GM23248 (cell line): ENCODE measurements around the gene CCDC187. TPM values are rescaled to one million over a fixed set of nuclear protein-coding genes. Genes with fewer than 3 reads are reported as not detected.

Experiments used
- DNase-seq: peaks from one replicate; pipeline ENCODE4 v3.0.0-alpha.2; 2015
- H2AFZ ChIP-seq: fragments of 200-600 bp; sonication (generic); 2 replicates; pipeline ENCODE4 v1.6.1; 2016; ENCODE audit warnings: antibody characterized with exemption
- H3F3A ChIP-seq: fragments of 200-600 bp; sonication (generic); 2 replicates; pipeline ENCODE4 v1.6.1; 2016; ENCODE audit warnings: mild to moderate bottlenecking, antibody characterized with exemption, mixed run types; ENCODE audit not compliant: insufficient read depth
- H3K27ac ChIP-seq: fragments of 200-600 bp; sonication (generic); 2 replicates; pipeline ENCODE4 v1.5.1; 2016; ENCODE audit warnings: mild to moderate bottlenecking
- H3K27me3 ChIP-seq: fragments of 200-600 bp; sonication (generic); replicated peaks from 2 replicates; pipeline ENCODE4 v1.6.1; 2016; ENCODE audit warnings: mild to moderate bottlenecking; ENCODE audit not compliant: insufficient read depth
- H3K36me3 ChIP-seq: fragments of 200-600 bp; sonication (generic); 2 replicates; pipeline ENCODE4 v1.6.1; 2016; ENCODE audit warnings: low read depth, mild to moderate bottlenecking
- H3K4me1 ChIP-seq: fragments of 200-600 bp; sonication (generic); 2 replicates; pipeline ENCODE4 v1.6.1; 2016; ENCODE audit warnings: mild to moderate bottlenecking; ENCODE audit not compliant: insufficient read depth
- H3K4me2 ChIP-seq: fragments of 200-600 bp; sonication (generic); one replicate; pipeline ENCODE4 v1.6.1; 2016; ENCODE audit warnings: mild to moderate bottlenecking; ENCODE audit not compliant: unreplicated experiment
- H3K4me3 ChIP-seq: fragments of 200-600 bp; sonication (generic); 2 replicates; pipeline ENCODE4 v1.5.1; 2016; ENCODE audit warnings: mild to moderate bottlenecking
- H3K79me2 ChIP-seq: fragments of 200-600 bp; sonication (generic); 2 replicates; pipeline ENCODE4 v1.6.1; 2016; ENCODE audit warnings: mild to moderate bottlenecking; ENCODE audit not compliant: insufficient read depth
- H3K9ac ChIP-seq: fragments of 200-600 bp; sonication (generic); 2 replicates; pipeline ENCODE4 v1.6.1; 2016; ENCODE audit warnings: mild to moderate bottlenecking
- H3K9me2 ChIP-seq: fragments of 200-600 bp; sonication (generic); 2 replicates; pipeline ENCODE4 v1.6.1; 2016; ENCODE audit warnings: mixed run types, mild to moderate bottlenecking, moderate library complexity; ENCODE audit not compliant: insufficient read depth
- H3K9me3 ChIP-seq: fragments of 200-600 bp; sonication (generic); one replicate; pipeline ENCODE4 v1.6.1; 2017; ENCODE audit warnings: low read depth
- H4K20me1 ChIP-seq: fragments of 200-600 bp; sonication (generic); 2 replicates; pipeline ENCODE4 v1.6.0; 2016; ENCODE audit not compliant: insufficient read depth
- EZH2 ChIP-seq: fragments of 200-600 bp; sonication (generic); IDR thresholded peaks from 2 replicates; pipeline ENCODE4 v1.6.1; 2018; ENCODE audit warnings: antibody characterized with exemption, mild to moderate bottlenecking; ENCODE audit not compliant: insufficient read depth, poor library complexity, severe bottlenecking
- EZH2phosphoT487 ChIP-seq: fragments of 200-600 bp; sonication (generic); IDR thresholded peaks from 2 replicates; pipeline ENCODE4 v1.6.1; 2018; ENCODE audit warnings: antibody characterized with exemption, moderate library complexity, mild to moderate bottlenecking, low read depth; ENCODE audit not compliant: insufficient read depth
- WGBS, 2 experiments: methylation state at CpG; one replicate each; pipeline ENCODE4 v1.1.6; 2015 to 2017; ENCODE audit warnings: low lambda C conversion rate in 2 of 2, low coverage in 1 of 2; ENCODE audit errors: missing lambda C conversion rate in 2 of 2; 5-methylcytosine and 5-hydroxymethylcytosine counted together
- in situ Hi-C: fragments of 300-500 bp; cut with MboI; formaldehyde crosslinking; loops from 2 replicates; pipeline ENCODE4 v1.15.0; 2020
- polyA plus RNA-seq: library from polyadenylated mRNA; unstranded; fragments of >200 nt; fragmentation: Nextera tagmentation; extraction: Ambion mirVana; gene quantifications from 2 replicates; pipeline ENCODE4 v1.2.1, GENCODE V29; 2016
- total RNA-seq: library from RNA; depleted of rRNA; stranded (reverse); fragments of >200 nt; shearing (Covaris generic); gene quantifications from 2 replicates; pipeline ENCODE4 v1.2.3, GENCODE V29; 2014

Gene CCDC187
- total and polyA plus RNA-seq, 2 experiments from 2014 or later: not detected

GRCh38 chr9:136307215-136307750 lies 3.4 kb upstream of the CCDC187 start:
- H3K4me3 ChIP-seq: no peak overlapping the region
- no peaks in the 10 kb centered on the region for H3K9me2 ChIP-seq
- no peak overlapping the region for H3K9ac ChIP-seq
- DNase-seq: no peak
- in situ Hi-C loops: no loop called here
- H3K4me2 ChIP-seq: no peak overlapping the region
- peaks cover 12% of the 10 kb centered on the region; the same call in 1 of the 2 replicates for H3F3A ChIP-seq
- H4K20me1 ChIP-seq: no peaks in the 10 kb centered on the region
- H2AFZ ChIP-seq: no peak overlapping the region
- WGBS, 2 experiments: 61 to 69% methylated on average over 4 of the region's 4 CpGs
- no peaks in the 10 kb centered on the region for H3K9me3 ChIP-seq
- H3K79me2 ChIP-seq: no peaks in the 10 kb centered on the region
- H3K36me3 ChIP-seq: no peaks in the 10 kb centered on the region
- no peaks in the 10 kb centered on the region; the same call in 1 of the 2 replicates for H3K27me3 ChIP-seq
- H3K4me1 ChIP-seq: no peaks in the 10 kb centered on the region
- TF ChIP-seq EZH2 (no peak), EZH2phosphoT487 (no peak)
- no peak overlapping the region for H3K27ac ChIP-seq

- WGBS, 2 experiments: 31 to 34% methylated on average over 31 to 32 of the region's 34 CpGs
- H3K4me2 ChIP-seq: no peak overlapping the region
- H3K9me2 ChIP-seq: no peaks in the 10 kb centered on the region
- no peak overlapping the region for H3K9ac ChIP-seq
- no peaks in the 10 kb centered on the region for H4K20me1 ChIP-seq
- no peaks in the 10 kb centered on the region for H3K9me3 ChIP-seq
- peak; percentile 29 for DNase-seq
- in situ Hi-C loops: no loop called here
- TF ChIP-seq EZH2phosphoT487: no peak
- no peak for TF ChIP-seq EZH2
- H3F3A ChIP-seq: peaks cover 12% of the 10 kb centered on the region; the same call in 1 of the 2 replicates
- H3K4me3 ChIP-seq: no peak overlapping the region
- H3K4me1 ChIP-seq: no peaks in the 10 kb centered on the region
- H3K27ac ChIP-seq: no peak overlapping the region
- no peaks in the 10 kb centered on the region; the same call in 1 of the 2 replicates for H3K27me3 ChIP-seq
- H3K36me3 ChIP-seq: no peaks in the 10 kb centered on the region
- H2AFZ ChIP-seq: no peak overlapping the region
- H3K79me2 ChIP-seq: no peaks in the 10 kb centered on the region
Measured at GRCh38 chr9:136306211-136307208, 2.6 kb upstream of the CCDC187 start.

- Histone ChIP-seq H3K27ac (no peak overlapping the region), H3K9me3 (no peaks in the 10 kb centered on the region), H3K9ac (no peak overlapping the region), H3K36me3 (no peaks in the 10 kb centered on the region), H3K27me3 (no peaks in the 10 kb centered on the region; the same call in 1 of the 2 replicates), H2AFZ (no peak overlapping the region), H3K9me2 (no peaks in the 10 kb centered on the region), H3K4me3 (no peak overlapping the region), H3F3A (peaks cover 12% of the 10 kb centered on the region; the same call in 1 of the 2 replicates), H4K20me1 (no peaks in the 10 kb centered on the region), H3K4me2 (no peak overlapping the region), H3K4me1 (no peaks in the 10 kb centered on the region), H3K79me2 (no peaks in the 10 kb centered on the region)
- DNase-seq: no peak
- in situ Hi-C loops: no loop called here
- no peak for TF ChIP-seq EZH2phosphoT487
- WGBS, 2 experiments: 41 to 54% methylated on average over 17 to 18 of the region's 18 CpGs
Measured at GRCh38 chr9:136305804-136306203, 1.9 kb upstream of the CCDC187 start.

GRCh38 chr9:136304981-136305380 lies 1.1 kb upstream of the CCDC187 start:
- in situ Hi-C loops: no loop called here
- Histone ChIP-seq H3K9ac (no peak overlapping the region), H3K4me3 (no peak overlapping the region), H3K9me2 (no peaks in the 10 kb centered on the region), H3K4me1 (no peaks in the 10 kb centered on the region), H3K9me3 (no peaks in the 10 kb centered on the region), H3K79me2 (no peaks in the 10 kb centered on the region), H3K4me2 (no peak overlapping the region), H2AFZ (no peak overlapping the region), H3K27ac (no peak overlapping the region), H3F3A (peaks cover 12% of the 10 kb centered on the region; the same call in 1 of the 2 replicates), H3K27me3 (no peaks in the 10 kb centered on the region; the same call in 1 of the 2 replicates), H4K20me1 (no peaks in the 10 kb centered on the region), H3K36me3 (no peaks in the 10 kb centered on the region)
- WGBS, 2 experiments: 54 to 55% methylated on average over 8 to 13 of the region's 13 CpGs
- no peak for DNase-seq
- TF ChIP-seq EZH2phosphoT487 (no peak), EZH2 (no peak)
